DMS114 treated with DMSO at 0.1 percent for 48 hours (cell line): Measurements from ENCODE around the gene RRM2.
"Not testable (repeated sequence)": the region's sequence is repeated elsewhere in the genome, so short reads cannot be mapped to it uniquely, and the experiment has no call there.

Source experiments
- DNase-seq: peaks from one replicate; lab custom pipeline; 2025; ENCODE audit not compliant: unreplicated experiment; lab: John Stamatoyannopoulos, UW

Gene RRM2

GRCh38 chr2:10132043-10132575 is 9.6 kb downstream of the RRM2 start:
- DNase-seq, result no peak

DNA sequence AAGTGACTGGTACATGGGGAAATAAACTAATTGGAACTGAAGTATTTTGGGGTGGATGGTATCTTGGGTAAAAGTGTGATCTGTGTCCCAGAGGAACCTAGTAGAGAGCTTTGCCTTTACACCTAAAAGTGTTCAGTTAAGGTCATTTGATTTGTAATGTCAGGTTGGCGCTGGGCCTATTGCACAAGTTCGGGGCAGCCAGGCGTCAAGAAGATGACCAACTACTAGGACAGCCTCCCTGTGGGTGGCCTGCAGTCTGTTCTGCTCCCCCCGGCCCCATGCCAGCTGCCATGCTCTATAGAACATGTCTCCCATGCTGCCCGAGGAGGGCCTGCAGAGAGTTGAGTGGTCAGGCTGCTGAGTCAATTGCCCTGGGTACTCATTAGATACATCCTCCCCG is 10.1 kb downstream of the RRM2 start:
- DNase-seq, result no peak

DNA sequence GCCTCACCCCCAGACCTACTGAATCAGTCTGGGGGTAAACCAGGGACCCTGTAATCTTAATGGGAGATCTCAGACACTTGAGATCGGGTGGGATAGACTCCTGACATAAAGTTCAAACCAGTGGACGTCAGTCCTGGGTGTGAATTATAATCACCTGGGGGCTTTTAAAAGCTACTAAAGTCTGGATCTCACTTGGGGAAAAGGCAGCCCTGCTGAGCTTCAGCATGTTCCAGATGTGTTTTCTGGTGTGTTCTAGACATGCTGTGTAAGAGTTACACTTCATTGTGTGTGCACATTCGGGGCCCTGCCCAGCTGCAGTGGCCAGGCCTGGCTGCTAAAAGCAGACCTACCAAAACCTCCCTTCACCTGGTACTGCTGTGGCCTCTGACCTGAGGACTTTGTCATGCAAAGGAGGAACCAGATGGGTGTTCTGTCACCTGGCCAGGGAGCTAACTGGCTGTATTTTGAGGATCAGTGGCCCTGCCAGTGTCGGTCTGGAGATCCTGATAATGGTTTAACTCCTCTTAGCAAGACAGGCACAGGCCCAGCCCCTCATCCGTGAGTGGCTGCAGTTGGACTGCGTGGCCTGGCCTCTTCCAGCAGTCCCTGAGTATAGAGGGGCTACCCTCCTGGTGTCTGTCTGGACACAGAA is 10.6 kb downstream of the RRM2 start:
- DNase-seq, result no peak

DNA sequence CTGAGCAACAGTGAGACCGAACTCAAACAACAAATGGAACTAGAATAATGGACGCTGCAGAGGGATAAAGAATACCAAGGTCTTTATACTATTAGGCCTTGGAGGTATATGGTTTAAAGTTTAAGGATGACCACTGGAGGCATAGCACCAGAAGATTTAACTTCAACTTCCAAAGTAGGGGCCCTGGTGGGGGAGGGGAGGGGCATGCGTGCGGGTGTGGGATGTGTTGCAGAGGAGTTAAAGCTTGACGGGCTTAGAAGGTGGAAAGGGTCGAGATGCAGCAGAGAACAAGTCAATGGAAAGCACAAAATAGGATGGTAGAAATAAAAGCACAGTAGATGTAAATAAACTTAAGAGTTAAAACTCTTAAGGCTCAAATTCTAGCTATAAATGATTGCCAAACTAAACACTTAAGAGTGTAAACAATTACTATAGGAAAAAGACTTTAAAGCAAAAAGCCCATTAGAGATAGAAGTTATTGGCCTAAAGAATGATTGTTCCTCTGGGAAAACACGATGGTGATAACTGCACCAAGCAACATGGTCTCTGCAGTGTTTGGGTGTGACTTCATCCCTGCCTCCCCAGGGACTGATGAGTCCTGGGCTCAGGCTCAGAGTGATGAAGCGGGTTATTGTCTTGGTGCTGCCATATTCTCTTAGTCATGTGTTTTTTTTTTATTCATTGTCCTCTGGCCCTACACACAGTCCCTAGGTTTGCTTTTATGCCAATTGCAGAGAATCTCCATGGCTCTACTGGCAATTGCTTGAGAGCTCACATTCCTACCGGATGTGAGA is 13.0 kb downstream of the RRM2 start:
- no peak for DNase-seq

DNA sequence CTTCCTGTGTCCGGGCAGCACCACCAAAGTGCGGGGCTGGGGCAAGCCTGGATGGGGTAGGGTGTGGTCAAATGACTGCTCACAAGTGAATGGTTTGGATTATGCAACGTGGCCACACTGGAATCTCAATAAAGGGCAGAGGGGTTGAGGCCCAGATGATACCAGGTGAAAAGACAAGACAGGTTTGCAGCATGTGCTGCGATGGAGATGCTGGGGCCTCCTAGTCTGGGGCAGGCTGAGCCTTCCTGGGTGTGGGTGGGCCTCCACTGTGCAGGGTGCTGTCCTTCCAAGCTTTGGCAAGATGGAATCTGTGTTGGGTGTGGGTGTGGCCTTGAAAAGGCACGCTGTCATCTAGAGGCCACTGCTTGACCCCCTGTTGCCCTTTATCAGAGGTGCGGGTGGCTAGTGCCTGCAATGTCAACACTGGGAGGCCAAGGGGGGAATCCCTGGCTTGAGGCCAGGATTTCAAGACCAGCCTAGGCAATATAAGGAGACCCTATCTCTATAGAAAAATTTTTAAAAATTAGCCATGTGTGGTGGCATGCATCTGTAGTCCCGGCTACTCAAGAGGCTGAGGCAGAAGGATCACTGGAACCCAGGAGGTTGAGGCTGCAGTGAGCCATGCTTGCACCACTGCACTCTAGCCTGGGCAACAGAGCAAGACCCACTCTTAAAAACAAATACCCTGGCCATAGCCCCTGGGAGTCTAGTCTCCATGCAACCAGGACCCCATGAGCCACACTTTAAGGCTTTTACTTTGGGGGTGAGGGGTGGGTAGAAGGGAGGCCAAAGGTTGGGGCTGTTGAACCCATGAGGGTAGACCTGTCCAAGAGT is 13.8 kb downstream of the RRM2 start:
- no peak for DNase-seq

- DNase-seq, result no peak
Measured at GRCh38 chr2:10137053-10137843, 14.7 kb downstream of the RRM2 start.

DNA sequence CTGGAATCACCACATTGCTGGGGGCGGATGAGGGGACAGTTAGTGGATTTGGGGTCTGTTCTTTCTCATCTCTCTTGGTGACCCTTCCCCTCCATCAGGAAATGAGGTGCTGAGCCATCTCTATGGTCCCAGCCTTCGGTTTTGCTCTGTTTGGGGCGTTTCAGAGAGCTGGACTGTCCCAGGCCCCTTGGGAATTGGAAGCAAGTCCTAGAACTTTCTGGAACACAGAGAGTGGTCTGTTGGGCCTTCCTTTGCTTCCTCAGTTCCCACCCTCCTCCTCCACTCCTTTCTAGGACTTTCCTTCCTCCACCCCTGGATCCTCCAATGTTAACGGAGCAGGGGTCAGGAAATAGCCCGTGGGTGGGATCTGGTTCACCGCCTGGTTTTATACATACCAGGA is 17.0 kb downstream of the RRM2 start:
- DNase-seq, result no peak

DNA sequence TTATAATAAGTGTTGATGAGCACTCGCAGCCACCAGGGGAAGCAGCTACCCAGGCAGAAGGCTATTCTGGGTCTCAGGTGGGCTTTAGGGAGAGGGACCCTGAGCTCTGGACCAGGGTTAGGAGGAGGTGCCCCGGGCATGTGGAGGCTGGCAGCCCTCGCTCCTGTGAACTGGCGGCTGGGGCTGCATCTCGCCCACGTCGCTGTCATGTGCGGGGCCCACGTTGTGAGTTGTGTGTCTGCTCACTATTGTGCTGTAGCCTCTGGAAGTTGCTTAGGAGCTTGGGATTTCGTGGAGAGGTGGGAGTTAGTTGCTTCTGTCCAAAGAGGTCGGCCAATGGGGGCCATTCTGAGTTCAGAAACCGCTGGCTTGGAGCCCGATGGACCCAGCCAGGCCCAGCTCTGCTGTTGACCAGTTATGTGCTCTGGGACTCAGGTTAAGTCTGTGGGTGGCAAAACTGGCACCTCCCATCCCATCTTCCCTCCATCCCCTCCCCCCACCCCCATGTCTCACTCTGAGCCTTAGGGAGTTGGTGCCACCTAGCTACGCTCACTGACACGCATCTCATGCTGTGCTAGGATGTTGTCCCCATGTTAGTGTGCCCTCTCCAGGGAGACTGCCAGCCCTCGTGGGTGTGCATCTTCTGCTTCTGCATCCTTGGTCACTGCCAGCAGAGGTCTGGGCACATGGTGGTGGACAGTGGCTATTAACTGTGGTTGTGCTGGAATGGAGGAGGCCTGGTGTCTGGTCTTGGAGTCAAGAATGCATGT is 18.5 kb downstream of the RRM2 start:
- DNase-seq, result no peak

DNA sequence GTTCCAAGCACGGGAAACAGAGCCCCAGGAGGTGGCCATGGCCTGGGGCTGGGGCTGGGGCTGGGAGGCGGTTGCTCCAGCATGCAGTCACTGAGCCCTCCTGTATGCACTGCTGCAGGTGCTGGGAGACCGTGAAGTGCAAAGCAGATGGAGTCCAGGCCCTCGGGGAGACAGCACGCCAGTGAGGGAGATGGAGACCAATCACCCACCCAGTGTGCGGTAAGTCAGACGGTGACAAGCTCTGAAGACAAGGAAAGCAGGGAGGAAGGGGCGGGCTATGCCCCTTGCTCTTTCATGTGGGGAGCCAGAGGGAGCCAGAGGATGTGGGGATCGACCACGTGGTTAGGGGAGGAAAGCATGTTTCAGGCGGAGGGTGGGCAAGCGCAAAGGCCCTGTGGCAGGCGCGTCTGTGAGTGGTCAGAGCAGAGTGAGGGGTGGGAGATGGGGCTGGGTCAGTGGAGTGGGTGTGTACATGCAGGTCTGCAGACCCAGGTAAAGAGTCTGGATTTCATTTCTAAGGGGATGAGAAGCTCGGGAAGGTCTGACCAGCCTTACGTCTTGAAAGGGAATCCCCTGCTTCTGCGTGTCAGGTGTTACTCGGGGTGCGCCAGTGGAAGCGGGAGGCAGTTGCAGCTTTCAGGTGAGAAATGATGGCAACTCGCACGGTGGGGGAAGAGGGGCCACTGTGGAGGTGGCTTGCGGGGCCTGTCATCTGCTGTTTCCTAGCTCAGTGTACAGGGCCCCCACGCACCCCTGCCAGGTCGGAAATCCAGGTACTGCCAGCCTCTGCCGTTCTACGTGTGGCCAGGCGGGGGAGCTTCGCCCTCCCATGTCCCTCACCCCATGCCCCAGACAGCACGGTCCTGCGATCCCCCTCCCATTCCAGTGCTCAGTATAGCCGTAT is 19.4 kb downstream of the RRM2 start:
- no peak for DNase-seq

- DNase-seq, result no peak
Measured at GRCh38 chr2:10142640-10142965, 20.1 kb downstream of the RRM2 start.

DNA sequence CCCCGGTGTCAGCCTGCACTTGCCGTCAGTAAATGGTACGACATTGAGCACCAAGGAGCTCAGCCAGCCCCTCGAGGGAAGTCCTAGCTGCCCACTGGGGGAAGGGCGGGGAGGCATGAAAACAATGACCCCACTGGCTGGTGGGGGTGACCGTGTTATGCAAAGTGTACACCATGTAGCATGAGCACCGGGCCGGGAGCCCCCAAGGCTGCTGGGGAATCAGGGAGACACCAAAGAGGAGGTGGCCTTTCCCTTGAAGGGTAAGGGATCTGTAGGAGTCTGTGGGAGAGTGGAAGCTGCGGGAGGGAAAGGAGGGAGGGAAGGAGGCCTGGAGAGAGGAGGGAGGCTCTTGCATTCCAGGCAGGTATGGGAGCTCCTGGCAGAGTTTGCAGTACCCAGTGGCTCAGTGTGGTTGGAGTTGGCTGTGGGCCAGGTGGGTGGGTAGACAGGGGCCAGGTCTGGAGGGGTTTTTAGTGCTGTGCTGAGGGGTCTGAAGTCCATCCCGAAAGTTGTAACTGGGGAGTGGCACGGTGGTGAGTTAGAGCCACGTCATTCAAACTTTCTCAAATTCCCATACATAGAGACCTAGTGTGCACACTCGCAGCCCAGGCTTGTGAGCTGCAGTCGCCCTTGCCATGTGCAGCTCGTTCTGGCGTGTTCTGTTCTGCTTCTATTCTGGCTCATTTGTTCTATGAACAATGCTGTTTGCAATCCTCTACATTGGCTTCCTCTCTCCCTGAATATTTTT is 22.4 kb downstream of the RRM2 start:
- no peak for DNase-seq

DNA sequence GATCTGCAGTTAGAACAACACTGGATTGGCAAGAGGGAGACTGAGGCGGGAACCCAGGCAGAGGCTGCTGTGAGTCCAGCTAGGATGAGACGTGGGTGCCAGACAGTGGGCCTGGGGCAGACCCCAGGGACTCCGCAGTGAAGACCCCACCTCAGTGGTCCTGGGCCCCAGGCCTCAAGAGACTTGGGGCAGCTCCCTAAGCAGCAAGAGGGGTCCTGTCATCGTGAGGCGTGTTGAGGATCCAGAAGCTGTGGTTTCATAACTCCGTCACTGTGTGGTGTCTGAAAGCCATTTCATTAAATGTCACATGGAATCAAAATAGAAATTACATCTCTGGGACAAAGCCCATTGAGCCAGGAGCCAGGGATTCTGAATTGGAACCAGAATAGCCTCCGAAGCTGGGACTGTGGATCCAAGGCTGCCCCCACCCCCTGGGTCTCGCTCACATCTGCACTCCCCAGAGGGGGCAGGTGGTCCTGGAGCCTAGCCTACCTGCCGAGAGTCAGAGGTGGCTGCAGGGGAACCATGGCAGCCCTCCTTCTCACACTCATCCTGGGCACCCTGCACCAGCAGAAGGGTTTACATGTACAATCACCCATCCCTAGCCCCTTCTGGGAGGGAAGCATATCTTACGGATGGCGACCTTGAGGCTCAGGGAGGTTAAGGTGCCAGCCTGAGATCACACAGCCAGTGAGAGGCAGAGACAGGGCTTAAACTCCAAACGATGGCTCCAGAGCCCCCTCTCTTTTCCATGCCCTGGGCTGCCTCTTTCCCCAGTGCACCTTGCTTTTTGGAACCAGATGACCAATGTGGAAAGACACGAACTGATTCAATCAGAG is 23.2 kb downstream of the RRM2 start:
- no peak for DNase-seq

- DNase-seq, result no peak
Measured at GRCh38 chr2:10146366-10147005, 23.9 kb downstream of the RRM2 start.

DNA sequence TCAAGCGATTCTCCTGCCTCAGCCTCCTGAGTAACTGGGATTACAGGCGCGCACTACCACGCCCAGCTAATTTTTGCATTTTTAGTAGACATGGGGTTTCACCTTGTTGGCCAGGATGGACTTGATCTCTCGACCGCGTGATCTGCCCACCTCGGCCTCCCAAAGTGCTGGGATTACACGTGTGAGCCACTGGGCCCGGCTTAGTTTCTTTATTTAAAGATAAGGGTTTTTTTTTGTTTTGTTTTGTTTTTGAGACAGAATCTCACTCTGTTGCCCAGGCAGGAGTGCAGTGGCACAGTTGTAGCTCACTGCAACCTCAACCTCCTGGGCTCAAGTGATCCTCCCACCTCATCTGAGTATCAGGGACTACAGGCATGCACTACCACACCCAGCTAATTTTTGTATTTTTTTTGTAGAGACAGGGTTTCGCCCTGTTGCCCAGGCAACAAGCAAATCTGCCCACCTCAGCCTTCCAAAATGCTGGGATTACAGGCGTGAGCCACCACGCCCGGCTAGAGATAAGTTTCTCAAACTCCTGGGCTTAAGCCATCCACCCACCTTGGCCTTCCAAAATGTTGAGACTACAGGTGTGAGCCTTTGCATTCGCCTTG is 24.6 kb downstream of the RRM2 start:
- not testable (repeated sequence) for DNase-seq

- DNase-seq, result no peak
Measured at GRCh38 chr2:10148268-10148667, 25.7 kb downstream of the RRM2 start.

DNA sequence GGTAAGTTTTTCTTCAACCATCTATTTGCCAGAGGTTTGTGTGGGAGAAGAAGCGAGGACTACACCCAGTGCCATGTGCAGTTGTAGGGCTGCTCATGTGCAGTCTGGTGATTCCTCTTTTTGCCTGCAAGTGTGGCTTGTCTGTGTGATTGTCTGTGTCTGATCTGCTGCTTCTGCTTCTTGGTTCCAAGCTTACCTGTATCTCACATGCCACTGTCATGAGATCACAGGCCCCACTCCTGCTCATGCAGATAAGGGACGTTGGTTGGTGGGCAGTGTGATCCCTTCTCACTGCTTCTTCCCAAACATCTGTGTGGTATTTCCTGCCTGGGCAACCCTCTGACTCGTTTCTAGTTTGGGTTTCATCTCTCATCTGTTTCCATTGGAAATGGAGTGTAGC is 27.1 kb downstream of the RRM2 start:
- no peak for DNase-seq

DNA sequence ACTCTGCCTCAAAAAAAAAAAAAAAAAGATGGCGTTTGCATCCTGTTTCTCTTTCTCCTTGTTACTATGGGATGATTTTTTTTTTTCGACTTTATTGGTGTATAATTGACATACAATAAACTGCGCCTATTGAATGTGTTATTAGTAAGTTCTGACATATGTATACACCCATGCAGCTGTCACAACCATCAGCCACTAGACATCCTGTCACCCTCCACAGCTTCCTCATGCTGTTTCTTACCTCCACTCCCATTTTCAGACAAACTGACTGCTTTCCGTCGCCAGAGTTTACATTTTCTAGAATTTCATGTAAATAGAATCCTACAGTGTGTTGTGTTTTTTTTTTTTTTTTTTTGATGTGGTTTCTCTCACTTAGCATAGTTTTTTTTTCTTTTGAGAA is 27.9 kb downstream of the RRM2 start:
- DNase-seq, result no peak
